HepG2 (cell line): ENCODE results near the gene GDF15. TPM values are rescaled to one million over a fixed set of nuclear protein-coding genes. Genes with fewer than 3 reads are reported as not detected.

Experiments
- AHDC1 ChIP-seq: sonication (generic); formaldehyde crosslinking; IDR thresholded peaks from 2 replicates; pipeline ENCODE4 v1.5.1; 2020; ENCODE audit warnings: mild to moderate bottlenecking, missing genetic modification reagents, borderline replicate concordance
- ATF7 ChIP-seq, 2 experiments: fragments of 450-650 bp in 1 of 2; sonication (generic) in 1 of 2; formaldehyde crosslinking in 1 of 2; IDR thresholded peaks; 2 replicates each; pipeline versions ENCODE4 v1.4.0 to v1.6.1; 2016 to 2020; ENCODE audit warnings: antibody characterized with exemption in 1 of 2, mild to moderate bottlenecking in 1 of 2, missing genetic modification reagents in 1 of 2
- CBX1 ChIP-seq: IDR thresholded peaks from one replicate; pipeline ENCODE4 v1.6.1; 2016; ENCODE audit warnings: antibody characterized with exemption, low read depth
- DMAP1 ChIP-seq: IDR thresholded peaks from 2 replicates; pipeline ENCODE4 v1.6.1; 2016
- DZIP1 ChIP-seq: sonication (generic); formaldehyde crosslinking; IDR thresholded peaks from 2 replicates; pipeline ENCODE4 v1.5.0; 2020; ENCODE audit warnings: mild to moderate bottlenecking, missing genetic modification reagents
- EP300 ChIP-seq, 3 experiments: sonication (generic) in 1 of 3; formaldehyde crosslinking in 1 of 3; IDR thresholded peaks; 2 replicates each; pipeline versions ENCODE4 v1.5.1 to v1.6.1; 2011 to 2020; ENCODE audit warnings: low read depth in 2 of 3, low read length in 2 of 3, borderline replicate concordance in 1 of 3, improper control_type of control experiment in 1 of 3, mild to moderate bottlenecking in 1 of 3, missing genetic modification reagents in 1 of 3, moderate library complexity in 1 of 3
- ERF ChIP-seq: IDR thresholded peaks from 2 replicates; pipeline ENCODE4 v1.6.1; 2018; ENCODE audit warnings: missing biosample characterization, missing genetic modification reagents
- GATAD2A ChIP-seq: IDR thresholded peaks from 2 replicates; pipeline ENCODE4 v1.6.1; 2016
- HINFP ChIP-seq: sonication (generic); formaldehyde crosslinking; IDR thresholded peaks from 2 replicates; pipeline ENCODE4 v1.4.0; 2020; ENCODE audit warnings: low read depth, mild to moderate bottlenecking, missing genetic modification reagents
- HNF4G ChIP-seq, 2 experiments: sonication (generic) in 1 of 2; formaldehyde crosslinking in 1 of 2; IDR thresholded peaks; 2 replicates each; pipeline versions ENCODE4 v1.4.0 to v1.6.1; 2011 to 2020; ENCODE audit warnings: borderline replicate concordance in 2 of 2, low read depth in 2 of 2, mild to moderate bottlenecking in 2 of 2, low read length in 1 of 2, missing genetic modification reagents in 1 of 2, moderate library complexity in 1 of 2
- HOXA3 ChIP-seq: sonication (generic); formaldehyde crosslinking; IDR thresholded peaks from 2 replicates; pipeline ENCODE4 v1.5.0; 2020; ENCODE audit warnings: missing genetic modification reagents
- MTA1 ChIP-seq: sonication (generic); formaldehyde crosslinking; IDR thresholded peaks from 2 replicates; pipeline ENCODE4 v1.4.0; 2020; ENCODE audit warnings: missing genetic modification reagents, mild to moderate bottlenecking, borderline replicate concordance
- RBFOX2 ChIP-seq: fragments of 200-400 bp; formaldehyde crosslinking; IDR thresholded peaks from 2 replicates; pipeline ENCODE4 v1.6.1; 2017; ENCODE audit warnings: low read depth, mild to moderate bottlenecking, low read length
- TP53 ChIP-seq: sonication (generic); formaldehyde crosslinking; conservative IDR thresholded peaks from 2 replicates; pipeline ENCODE4 v1.4.0; 2020; ENCODE audit warnings: missing genetic modification reagents
- ZNF275 ChIP-seq: sonication (generic); formaldehyde crosslinking; IDR thresholded peaks from 2 replicates; pipeline ENCODE4 v1.8.0; 2022; ENCODE audit warnings: missing genetic modification reagents, mild to moderate bottlenecking, inconsistent platforms, borderline replicate concordance
- ZNF3 ChIP-seq: IDR thresholded peaks from 2 replicates; pipeline ENCODE4 v1.7.0; 2017; ENCODE audit warnings: inconsistent platforms
- ZNF781 ChIP-seq: sonication (generic); formaldehyde crosslinking; IDR thresholded peaks from 2 replicates; pipeline ENCODE4 v1.5.1; 2020; ENCODE audit warnings: borderline replicate concordance, mild to moderate bottlenecking, missing genetic modification reagents; ENCODE audit errors: not compliant biosample characterization
- polyA plus RNA-seq, 8 experiments: library from polyadenylated mRNA; depleted of rRNA in 3 of 8; stranded (reverse) in 7 of 8; unstranded in 1 of 8; fragments of >200 nt; fragmentation: Illumina TruSeq in 4 of 8; extraction: Trizol in 4 of 8; gene quantifications; 2 replicates each; pipeline versions ENCODE4 v1.2.1 to v1.2.3, GENCODE V29; 2011 to 2016; ENCODE audit warnings: low read depth in 4 of 8, missing spikeins in 1 of 8, mixed read lengths in 1 of 8; ENCODE audit not compliant: insufficient read depth in 1 of 8
- total RNA-seq, 5 experiments: library from RNA; depleted of rRNA; stranded (reverse); fragments of >200 nt; fragmentation: Illumina TruSeq; extraction: Trizol; gene quantifications; 2 replicates each; pipeline ENCODE4 v1.2.3, GENCODE V29; 2016; ENCODE audit warnings: low read depth in 1 of 5

GDF15 gene
- total and polyA plus RNA-seq, 2 of the 13 experiments (the other 11 are each of a cell fraction or from before 2014, with no cell fraction given), result 146 to 422 TPM

- peak; percentile 42; the same call in 1 of the 2 replicates for TF ChIP-seq AHDC1 (CRISPR knock-in tag)
- peak; percentile 94 for TF ChIP-seq HOXA3 (CRISPR knock-in tag)
- peak; percentile 92 for TF ChIP-seq GATAD2A (CRISPR knock-in tag)
- TF ChIP-seq ATF7 (IDR thresholded peaks at IDR 0.05), result peak; percentile 94
- TF ChIP-seq ATF7 (CRISPR knock-in tag; IDR thresholded peaks at IDR 0.05), result peak; percentile 96
- peak; percentile 55; the same call in 1 of the 2 replicates for TF ChIP-seq HNF4G (IDR thresholded peaks at IDR 0.05; ENCODE audit: borderline replicate concordance, low read depth, low read length)
- no peak for TF ChIP-seq HNF4G (CRISPR knock-in tag; IDR thresholded peaks at IDR 0.05; ENCODE audit: borderline replicate concordance, low read depth)
- peak; percentile 92 for TF ChIP-seq ERF (CRISPR knock-in tag)
- peak; percentile 40 to 92; a peak in 3 of 4 replicates for TF ChIP-seq EP300 (IDR thresholded peaks at IDR 0.05; ENCODE audit: low read depth in 2 of 2, low read length in 2 of 2)
- peak; percentile 92 for TF ChIP-seq EP300 (CRISPR knock-in tag; IDR thresholded peaks at IDR 0.05; ENCODE audit: borderline replicate concordance)
- no peak for TF ChIP-seq CBX1
- TF ChIP-seq TP53 (CRISPR knock-in tag), result peak; percentile 100
- TF ChIP-seq DMAP1 (CRISPR knock-in tag), result no peak
- no peak for TF ChIP-seq DZIP1 (CRISPR knock-in tag)
- no peak for TF ChIP-seq ZNF781 (CRISPR knock-in tag)
- no peak for TF ChIP-seq ZNF275 (CRISPR knock-in tag)
- no peak for TF ChIP-seq MTA1 (CRISPR knock-in tag)
- TF ChIP-seq RBFOX2, result peak; percentile 13; the same call in 1 of the 2 replicates
- peak; percentile 92 for TF ChIP-seq ZNF3
- no peak for TF ChIP-seq HINFP (CRISPR knock-in tag)
These were observed 21.0 kb upstream of the GDF15 start (continued) for GRCh38 chr19:18364826-18365528.
